ENCODE data around the gene BMAL2.

The BMAL2 gene

DNA sequence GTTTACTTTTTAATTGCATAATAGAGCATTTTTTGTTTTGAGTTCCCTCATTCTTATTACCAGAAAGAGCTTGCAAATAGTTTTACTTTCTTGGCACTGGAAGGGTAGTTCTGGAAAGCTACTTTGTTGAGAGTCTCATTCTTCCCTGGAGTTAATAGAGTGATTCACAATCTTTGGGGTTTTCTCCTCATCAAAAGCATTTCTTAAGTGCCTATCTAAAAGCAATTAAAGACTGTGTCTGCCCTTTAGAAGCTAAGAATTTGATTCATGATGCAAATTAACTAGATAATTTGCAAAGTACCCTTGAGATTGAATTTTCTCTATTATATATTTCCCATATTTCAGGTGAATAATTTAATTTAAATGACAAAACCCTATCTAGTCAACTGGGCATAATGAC, 8.1 kb upstream of the BMAL2 start:
- DNase-seq, result no peak

GRCh38 chr12:27330846-27331245, 1.8 kb upstream of the BMAL2 start:
- DNase-seq, result no peak

GRCh38 chr12:27331291-27331926, 1.2 kb upstream of the BMAL2 start:
- DNase-seq, result no peak

DNA sequence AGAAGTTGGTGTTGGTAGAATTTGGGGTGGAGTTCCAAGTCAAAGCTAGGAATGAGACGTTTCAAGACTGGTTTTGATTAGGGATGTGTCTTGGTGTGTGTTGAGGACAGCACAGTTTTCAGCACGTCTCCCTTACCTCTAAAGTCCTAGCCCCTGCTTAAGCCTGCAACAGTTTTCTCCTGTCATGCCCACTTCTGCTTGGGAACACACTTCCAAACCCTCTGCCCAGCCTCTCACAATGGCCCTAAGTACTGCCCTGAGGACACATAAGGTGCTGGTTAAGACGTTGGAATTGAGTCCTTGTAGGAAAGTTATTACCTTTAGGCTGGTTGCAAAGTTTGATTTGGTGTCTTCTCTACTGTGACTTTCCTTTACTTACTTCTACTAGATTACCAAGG, 710 bp upstream of the BMAL2 start:
- no peak for DNase-seq

DNA sequence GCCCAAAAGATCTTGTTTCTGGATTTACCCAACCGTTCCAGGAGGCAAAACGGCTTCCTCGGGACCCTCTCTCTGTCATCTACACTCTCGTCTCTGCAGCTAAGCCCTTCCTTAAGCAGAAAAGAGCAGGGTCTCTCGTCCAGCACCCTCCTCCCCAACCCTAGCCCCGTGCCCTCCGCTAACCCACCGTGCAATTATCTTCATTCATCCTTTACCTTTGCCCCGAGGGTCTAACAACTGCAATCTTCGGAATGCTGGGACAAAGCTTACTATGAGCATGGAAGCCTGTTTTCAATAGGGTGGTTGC, 276 bp upstream of the BMAL2 start:
- no peak for DNase-seq

DNA sequence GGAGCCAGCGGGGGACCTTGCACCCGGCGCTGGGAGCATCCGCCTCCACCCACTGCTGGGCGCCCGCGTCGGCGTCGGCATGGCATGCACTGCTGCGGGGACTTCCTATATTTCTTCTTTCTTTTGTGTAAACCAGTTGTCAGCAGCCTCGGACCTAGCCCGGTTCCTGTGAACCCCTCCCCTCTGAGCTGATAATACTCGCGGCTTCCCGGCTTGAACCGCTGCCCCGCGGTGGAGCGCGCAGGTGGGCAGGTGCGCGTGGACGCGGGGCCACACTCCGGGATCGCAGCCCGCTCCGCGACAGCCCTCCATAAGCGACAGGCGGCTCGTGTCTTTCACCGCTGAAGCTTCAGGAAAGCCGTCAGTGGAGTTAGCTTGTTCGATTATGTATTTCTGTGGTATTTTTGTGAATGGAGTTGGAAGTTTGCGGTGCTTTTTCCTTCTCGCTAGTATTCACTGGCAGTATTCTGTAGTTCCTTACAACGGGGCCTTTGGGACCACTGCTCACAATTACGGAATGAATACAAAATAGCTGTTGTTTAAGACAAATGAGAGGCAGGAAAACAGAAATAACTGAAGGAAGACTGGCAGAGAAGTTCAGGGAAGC, 870 bp downstream of the BMAL2 start:
- DNase-seq, result peak; percentile 28

- DNase-seq, result no peak
These were observed 1.5 kb downstream of the BMAL2 start for GRCh38 chr12:27334042-27334720.

- DNase-seq, result no peak
These were observed 2.1 kb downstream of the BMAL2 start for GRCh38 chr12:27334721-27335082.

- no peak for DNase-seq
These were observed 3.0 kb downstream of the BMAL2 start for GRCh38 chr12:27335364-27336281.

DNA sequence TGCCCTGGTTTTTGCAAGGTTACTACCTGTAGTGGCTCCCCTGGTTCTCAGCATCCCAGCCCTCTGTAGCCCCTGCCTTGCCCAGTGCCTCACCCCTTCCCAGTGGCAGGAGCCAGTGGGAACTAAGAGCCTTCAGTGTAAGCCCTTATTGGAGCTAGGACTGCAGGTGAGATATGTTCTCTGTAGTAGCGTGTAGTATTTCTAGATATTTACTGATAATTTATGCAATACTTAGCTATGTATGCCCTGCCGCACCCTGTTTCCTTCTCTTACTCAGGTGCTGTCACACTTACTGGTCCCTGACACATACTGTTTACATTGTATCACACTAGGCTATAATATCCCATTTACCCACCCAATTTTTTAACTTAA, 3.6 kb downstream of the BMAL2 start:
- no peak for DNase-seq

- DNase-seq, result no peak
These were observed 4.7 kb downstream of the BMAL2 start for GRCh38 chr12:27337376-27337775.

GRCh38 chr12:27338473-27338872, 5.8 kb downstream of the BMAL2 start:
- no peak for DNase-seq

DNA sequence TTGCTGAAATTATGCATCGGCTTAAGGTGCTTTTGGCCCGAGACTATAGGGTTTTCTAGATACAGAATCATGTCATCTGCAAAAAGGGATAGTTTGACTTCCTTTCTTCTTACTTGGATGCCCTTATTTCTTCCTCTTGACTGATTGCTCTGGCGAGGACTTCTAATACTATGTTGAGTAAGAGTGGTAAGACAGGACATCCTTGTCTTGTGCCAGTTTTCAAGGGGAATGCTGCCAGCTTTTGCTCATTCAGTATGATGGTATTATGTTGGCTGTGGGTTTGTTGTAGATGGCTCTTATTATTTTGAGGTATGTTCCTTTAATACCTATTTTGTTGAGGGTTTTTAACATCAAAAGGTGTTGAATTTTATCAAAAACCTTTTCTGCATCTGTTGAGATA, 8.3 kb downstream of the BMAL2 start:
- DNase-seq, result no peak

DNA sequence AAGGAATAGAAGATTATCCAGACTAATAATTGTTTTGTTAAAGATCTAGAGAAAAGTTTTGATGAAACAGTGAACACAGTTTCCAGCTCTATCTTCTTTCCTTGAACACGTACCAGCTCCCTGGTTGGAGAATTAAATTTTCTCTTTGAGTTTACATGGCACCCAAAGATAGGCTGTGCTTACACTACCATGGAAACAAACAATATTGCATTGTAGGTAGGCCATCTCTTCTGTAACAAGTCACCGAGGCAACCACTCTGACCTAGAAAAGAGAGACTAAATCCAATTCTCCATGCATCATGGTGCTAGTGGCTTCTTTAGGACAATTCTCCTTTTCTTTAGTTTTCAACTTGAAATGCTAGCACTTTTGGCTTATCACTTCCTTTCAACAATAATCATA, 9.9 kb downstream of the BMAL2 start:
- DNase-seq, result no peak

- no peak for DNase-seq
These were observed 10.8 kb downstream of the BMAL2 start for GRCh38 chr12:27343255-27344000.

DNA sequence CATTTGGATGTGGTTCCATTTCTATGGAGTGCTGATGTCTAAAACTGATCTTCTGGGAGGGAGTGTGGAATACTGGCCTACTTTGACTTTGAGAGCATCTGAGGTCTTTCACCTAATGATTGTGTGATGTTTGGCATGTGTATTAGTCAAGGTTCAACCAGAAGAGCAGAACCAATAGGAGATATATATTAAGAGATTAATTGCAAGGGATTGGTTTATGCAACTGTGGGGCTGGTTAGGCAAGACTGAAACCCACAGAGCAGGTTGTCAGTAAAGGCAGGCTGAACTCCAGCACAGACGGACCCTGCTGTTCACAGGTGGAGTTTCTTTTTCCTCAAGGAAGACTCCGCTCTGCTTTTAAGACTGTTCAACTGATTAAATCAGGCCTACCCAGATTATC, 11.6 kb downstream of the BMAL2 start:
- no peak for DNase-seq

GRCh38 chr12:27344760-27345159, 12.1 kb downstream of the BMAL2 start:
- no peak for DNase-seq

GRCh38 chr12:27345376-27345775, 12.7 kb downstream of the BMAL2 start:
- no peak for DNase-seq

- no peak for DNase-seq
These were observed 15.1 kb downstream of the BMAL2 start for GRCh38 chr12:27347779-27348178.

DNA sequence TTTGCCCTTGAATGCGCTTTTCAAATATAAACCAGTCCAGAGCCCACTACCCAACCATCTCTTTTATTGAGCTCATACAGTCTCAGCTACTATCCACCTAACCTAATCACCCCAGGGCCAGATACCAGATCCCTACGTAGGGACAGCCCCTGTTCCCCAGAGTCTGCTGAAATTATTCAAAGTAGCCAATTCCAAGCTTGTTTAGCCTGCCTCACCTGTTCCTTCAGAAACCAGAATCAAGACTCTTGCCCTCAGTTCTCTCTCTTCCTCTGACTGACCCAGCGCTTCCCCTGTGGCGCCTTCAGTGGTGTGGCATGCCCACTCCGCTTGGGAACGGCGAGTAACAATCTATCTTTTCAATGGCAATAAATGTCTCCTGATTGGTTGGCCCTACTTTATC, 18.8 kb downstream of the BMAL2 start:
- no peak for DNase-seq

GRCh38 chr12:27355486-27355885, 22.9 kb downstream of the BMAL2 start:
- no peak for DNase-seq

- DNase-seq, result no peak
These were observed 23.3 kb downstream of the BMAL2 start for GRCh38 chr12:27355979-27356378.

All from NCI-H1694 treated with DMSO at 0.1 percent for 48 hours (cell line).